GM18873 (cell line): ENCODE results near the gene IGFBPL1.
A peak's percentile ranks its signal among the peaks of the same experiment; 100 is the strongest.
"Not testable (repeated sequence)": the region's sequence is repeated elsewhere in the genome, so short reads cannot be mapped to it uniquely, and the experiment has no call there.

Source experiments
- ATAC-seq: cut with Tn5 transposase; IDR thresholded peaks from one replicate; pipeline ENCODE4 v1.9.1; 2021; ENCODE audit warnings: mild to moderate bottlenecking, moderate library complexity, moderate number of reproducible peaks; ENCODE audit not compliant: unreplicated experiment, low FRiP score

Gene IGFBPL1

DNA sequence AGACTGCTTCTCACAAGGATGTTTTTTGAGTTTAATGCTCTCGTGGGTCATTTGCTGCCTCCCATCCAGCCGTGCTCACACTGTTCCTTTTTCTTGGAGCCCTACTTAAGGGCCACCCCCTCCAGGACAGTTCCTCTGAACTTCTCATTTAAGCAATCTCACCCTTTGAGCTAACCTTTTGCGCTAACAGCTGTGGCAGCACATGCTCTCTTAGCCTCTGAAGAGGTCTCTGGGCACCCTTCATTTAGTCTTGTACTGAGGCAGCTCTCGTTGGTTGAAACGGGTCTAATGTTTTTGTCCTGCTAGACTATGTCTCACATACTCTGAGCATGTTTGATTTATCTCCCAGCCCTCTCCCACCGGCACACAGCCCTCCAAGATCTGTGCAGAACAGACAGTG is 19.9 kb downstream of the IGFBPL1 start:
- no peak for ATAC-seq

DNA sequence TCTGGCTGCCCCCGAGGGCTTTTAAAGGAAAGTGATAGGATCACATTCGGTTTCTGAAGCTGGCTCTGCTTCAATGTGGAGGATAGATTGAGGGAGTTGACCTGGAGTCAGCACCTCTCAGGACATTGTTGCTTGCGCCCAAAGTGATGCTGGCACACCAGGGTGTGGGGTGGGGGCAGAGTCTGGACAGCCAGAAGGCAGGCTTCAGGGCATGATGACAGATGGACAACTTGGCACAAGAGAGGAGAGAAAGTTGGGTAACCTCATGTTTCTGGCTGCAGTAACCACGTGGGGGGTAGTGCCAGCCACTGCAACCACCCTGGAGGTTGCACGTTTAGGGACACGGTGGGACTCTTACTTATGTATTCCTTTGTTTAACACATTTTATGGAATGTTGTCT is 22.3 kb downstream of the IGFBPL1 start:
- no peak for ATAC-seq

DNA sequence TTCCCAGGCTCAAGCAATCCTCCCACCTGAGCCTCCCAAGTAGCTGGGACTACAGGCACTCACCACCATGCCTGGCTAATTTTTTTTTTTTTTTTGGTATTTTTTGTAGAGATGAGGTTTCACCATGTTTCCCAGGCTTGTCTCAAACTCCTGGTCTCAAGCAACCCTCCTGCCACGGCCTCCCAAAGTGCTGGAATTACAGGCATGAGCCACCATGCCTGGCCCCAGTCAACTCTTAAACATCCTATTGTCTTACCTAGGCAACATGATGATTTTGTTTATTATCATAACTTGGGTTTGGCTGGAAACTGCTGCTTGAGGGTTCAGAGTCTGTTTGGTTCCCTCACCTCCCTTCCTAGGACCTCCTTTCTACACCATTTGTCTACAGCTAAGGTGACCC is 25.1 kb downstream of the IGFBPL1 start:
- not testable (repeated sequence) for ATAC-seq

DNA sequence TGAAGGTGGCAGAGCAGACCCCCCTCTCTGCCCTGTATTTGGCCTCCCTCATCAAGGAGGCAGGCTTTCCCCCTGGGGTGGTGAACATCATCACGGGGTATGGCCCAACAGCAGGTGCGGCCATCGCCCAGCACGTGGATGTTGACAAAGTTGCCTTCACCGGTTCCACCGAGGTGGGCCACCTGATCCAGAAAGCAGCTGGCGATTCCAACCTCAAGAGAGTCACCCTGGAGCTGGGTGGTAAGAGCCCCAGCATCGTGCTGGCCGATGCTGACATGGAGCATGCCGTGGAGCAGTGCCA is 27.9 kb downstream of the IGFBPL1 start:
- ATAC-seq: no peak

DNA sequence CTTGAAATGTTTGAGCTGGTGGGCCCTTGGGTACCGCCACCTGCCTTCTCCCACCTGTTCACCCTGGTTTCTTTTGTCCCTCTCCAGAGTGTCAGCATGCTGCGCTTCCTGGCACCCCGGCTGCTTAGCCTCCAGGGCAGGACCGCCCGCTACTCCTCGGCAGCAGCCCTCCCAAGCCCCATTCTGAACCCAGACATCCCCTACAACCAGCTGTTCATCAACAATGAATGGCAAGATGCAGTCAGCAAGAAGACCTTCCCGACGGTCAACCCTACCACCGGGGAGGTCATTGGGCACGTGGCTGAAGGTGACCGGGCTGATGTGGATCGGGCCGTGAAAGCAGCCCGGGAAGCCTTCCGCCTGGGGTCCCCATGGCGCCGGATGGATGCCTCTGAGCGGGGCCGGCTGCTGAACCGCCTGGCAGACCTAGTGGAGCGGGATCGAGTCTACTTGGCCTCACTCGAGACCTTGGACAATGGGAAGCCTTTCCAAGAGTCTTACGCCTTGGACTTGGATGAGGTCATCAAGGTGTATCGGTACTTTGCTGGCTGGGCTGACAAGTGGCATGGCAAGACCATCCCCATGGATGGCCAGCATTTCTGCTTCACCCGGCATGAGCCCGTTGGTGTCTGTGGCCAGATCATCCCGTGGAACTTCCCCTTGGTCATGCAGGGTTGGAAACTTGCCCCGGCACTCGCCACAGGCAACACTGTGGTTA is 28.4 kb downstream of the IGFBPL1 start:
- ATAC-seq: no peak

DNA sequence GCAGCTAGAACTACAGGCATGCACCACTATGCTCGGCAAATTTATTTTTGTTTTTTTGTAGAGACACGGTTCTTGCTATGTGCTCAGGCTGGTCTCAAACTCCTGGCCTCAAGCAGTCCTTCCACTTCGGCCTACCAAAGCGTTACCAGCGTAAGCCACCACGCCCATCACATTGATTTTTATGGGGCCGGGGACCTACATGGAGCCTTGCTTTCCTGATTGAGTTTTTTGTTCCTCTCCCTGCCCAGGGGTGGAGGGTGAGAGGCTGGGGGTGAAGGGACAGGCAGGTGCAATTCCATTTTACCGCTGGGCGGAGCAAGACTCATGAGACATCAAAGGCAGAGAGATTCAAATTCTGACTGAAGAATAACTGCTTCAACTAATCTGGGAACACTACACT is 29.8 kb downstream of the IGFBPL1 start:
- ATAC-seq: no peak

DNA sequence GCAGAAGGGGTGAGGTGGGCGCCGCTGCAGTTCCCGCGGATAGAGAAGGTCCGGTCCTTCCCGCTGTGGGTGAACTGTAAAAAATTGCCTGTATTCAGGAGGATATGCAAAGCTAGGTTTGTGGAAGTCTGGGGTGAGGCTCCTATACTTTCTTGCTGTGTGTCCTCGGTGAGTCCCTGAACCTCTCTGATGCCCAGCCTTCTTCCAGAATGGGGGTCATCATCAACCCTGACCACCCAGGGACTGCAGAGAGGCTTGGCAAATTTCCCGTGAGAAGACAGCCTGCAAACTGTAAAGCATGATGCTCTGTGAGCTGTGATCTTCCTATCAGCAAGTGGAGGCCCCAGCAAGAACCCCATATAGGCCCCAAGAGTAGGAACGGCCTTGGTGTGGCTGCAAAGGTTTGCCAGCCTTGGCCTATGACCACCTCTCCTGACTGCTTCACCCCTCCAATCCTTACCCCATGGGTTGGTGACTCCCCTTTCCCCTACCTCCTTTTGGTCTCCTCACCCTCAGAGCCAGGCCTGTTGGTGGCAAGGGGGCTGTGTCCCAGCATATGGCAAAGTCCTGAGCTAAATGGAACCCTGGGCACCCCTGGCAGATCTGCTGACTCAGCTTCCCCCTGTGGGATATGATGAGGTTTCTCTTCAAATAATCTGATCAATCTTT is 31.0 kb downstream of the IGFBPL1 start:
- no peak for ATAC-seq

DNA sequence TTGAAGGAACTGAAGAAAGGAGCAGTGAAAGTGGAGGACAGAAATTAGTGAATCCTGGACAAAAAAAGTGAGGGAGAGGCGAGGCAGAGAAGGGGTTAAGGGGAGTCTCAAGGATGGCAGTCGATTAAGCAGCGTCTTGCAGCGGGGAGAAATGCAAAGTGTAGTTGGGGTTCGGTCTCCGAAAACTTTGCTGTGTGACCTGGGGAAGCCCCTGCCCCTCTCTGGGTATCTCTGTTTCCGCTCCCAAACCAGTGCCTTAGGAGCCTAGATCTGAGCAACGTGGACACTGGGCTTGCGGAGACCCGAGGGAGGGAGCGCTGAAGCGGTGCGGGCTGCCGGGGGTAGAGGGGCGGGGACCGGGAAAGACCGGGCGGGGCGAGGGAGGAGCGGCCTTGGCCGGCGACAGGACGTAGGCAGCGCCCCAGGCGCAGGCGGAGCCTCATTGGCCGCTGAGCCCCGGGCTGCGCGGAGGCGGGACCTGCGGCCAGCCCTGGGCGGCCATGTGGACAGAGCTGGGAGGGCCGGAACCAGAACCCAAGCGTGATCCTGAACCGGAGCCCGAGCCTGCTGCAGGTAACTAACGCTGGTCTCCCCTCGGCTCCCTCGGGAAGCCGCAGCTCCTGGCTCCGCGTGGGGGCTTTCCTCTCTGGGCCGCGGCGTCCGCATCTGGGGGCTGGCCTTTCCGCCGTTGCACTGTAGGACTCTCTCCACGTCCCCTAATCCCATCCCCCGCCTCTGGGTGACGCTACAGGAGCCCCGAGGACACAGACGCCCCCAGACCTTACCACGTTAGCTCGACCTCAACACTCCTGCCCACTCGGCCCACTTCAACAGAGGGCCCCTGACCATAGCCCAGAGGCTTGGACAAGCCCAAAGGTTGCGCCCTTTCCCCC is 31.8 kb downstream of the IGFBPL1 start, which contains the start of gene ALDH1B1:
ALDH1B1 (plus strand) TSS at position 468 of the 893 bp plus-strand sequence. CDS start 3,047 bp downstream, outside the sequence.
- peak; percentile 90 for ATAC-seq

DNA sequence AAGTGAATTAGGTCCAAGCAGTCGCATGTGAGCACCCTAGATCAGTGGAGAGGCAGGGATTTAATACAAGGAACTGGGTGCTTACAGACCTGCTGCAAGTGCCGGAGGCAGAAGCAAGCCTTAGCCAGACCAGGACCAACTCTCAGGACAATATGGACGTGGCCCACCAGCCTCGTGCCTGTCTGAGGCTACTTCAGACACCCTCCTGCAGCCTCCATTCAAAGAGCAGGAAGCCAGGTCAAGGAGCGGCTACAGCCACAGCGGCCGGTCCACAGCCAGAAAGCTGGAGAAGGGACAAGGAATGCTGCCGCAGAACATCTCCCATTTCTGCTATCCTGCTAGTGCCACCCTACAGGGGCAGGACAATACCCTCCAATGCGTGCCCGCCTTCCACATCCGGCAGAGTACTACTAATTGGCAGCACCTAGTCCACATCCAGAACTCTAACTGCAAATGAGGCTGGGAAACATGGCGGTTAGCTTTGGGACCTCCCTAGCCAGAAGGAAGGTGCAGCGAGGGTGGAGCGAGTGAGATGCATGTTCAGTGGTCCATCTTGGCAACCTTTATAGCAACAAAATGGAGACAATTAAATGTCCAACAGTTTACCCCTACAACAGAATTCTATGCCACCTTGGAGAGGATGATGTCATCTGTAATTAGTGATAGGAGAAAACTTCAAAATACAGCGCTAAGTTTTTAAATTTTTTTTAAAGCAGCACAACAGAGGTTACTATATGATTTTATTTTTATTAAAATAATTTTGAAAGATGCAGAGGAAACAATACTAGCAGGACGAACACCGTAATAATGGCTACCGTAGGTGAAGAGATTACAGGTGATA is 32.8 kb downstream of the IGFBPL1 start:
- no peak for ATAC-seq

DNA sequence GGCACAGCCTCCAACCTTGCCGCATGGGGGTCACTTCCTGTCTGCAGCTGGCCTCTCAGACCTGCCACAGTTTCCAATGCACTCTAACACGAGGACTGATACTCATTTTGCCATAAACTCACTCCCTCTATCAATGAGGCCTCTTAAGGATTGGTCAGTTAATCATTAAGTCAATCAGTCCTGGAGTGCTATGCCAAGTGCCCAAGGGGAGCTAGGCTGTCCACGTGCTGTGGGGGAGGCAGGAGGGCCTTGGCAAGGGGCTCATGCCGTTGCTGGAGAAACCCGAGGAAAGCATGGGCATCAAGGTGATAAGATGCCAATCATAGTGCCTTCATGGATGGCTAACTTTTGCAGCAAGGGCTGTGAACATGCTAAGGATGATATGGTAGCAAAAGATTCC is 33.4 kb downstream of the IGFBPL1 start:
- no peak for ATAC-seq

DNA sequence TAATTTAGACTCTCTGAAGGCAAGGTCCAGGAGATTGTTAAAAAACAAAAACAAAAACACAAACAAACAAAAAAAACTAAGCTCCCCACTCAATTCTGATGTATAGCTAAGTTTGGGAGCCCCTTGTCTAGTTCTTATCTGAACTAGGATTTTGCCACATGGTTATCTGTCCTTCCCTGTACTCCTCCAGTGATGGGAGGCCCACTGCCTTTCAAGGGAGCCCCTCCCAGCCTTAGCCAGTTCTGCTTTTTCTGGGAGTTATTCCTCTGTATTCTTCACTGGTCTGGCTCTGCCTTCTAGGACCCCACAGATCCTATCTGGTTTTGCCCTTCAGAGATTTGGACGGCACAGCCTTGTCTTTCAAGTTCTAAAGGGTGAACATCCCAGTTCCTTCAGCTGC is 33.8 kb downstream of the IGFBPL1 start:
- ATAC-seq: no peak

DNA sequence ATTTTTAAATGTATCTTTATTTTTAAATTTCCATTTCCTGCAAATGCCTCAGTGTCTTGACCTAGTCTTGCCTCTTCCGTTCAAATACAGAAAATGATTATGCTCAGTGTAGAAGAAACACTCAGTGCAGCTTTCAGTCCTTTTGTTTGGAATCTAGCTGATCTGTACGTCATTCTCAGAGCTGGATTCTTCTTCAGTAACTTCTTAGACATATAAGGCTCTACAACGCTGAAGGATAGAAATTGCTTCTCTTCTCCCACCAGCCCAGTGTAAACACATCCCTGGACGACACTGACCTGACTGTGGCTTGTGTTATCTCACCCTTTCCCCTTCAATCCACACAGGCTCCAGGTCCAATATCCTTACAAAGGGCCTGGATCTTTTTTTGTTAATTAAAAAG is 34.9 kb downstream of the IGFBPL1 start:
- ATAC-seq: no peak

DNA sequence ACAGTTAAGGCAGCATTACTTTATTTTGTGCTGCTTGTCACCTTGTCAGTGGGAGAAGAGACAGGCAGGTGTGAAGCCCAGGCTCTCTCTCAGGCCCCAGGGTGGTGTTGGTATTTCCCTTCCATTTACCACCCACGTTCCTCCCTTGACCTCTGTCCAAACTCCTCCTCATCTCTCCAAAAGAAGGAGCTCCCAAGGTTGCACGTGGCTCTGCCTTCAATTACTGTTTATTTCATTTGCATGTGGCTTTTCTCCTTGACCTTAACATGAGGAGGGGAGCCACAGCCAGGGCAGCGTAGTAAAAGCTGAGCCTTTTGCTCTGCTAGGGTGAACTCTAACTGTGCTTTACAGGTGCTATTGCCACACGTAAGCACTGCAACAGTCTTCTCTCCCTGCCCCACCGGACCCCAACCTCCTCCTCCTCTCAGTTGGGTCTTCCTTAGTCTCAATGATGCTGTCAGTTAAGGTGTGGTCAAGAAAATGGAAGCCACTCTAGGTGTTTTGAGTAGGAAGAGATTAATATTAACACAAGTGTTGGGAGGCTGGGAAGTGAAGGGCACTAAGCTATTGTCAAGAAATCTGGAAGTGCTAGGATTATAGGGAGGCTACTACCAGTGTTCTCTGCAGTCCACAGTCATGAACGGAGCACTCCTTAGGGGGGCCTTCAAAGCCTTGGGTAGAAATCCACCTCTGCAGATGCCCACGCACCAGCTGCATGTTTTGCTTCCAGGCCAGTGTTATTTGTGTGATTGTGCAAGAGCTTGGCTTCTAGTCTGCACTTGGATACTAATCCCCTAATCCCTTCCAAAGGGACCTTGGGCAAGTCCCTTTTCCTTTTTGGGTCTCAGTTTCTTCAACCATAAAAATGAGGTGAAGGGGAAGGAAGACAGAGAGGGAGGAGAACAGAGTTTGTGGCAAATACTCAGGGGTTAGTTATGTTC is 35.7 kb downstream of the IGFBPL1 start:
- ATAC-seq: no peak

DNA sequence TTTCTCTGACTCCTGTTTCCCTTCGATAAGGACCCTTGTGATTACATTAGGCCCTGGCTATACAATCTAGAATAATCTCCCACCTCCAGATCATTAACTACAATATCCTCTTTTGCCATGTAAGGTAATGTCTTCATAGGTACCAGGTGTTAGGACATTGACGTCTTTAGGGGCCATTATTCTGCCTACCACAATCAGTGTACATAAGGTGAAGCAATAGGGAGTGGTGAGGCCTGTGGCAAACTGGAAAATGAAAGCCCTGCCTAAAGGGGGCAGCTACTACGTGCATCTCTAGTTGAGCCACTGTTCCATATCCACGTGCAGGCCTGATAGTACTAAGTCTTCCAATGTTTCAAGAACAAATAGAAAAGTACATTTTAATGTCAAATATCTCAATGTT is 36.5 kb downstream of the IGFBPL1 start:
- ATAC-seq: no peak

DNA sequence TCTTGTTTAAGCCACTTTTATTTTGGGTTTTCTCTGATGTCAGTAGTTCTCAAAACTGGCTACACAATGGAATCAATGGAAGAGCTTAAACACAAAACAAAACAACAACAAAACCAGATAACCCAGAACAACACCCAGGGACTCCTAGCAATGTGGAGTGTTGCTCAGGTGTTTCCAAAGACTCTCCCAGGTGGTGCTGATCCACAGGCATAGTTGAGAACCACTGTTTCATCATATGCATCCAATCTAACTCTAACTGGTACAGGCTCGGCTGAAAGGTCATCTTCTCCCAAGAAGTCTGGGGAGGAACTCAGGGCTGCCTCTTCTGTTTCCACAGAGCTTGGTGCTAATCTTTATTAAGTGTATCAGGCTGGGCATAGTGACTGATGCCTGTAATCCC is 37.2 kb downstream of the IGFBPL1 start:
- no peak for ATAC-seq

DNA sequence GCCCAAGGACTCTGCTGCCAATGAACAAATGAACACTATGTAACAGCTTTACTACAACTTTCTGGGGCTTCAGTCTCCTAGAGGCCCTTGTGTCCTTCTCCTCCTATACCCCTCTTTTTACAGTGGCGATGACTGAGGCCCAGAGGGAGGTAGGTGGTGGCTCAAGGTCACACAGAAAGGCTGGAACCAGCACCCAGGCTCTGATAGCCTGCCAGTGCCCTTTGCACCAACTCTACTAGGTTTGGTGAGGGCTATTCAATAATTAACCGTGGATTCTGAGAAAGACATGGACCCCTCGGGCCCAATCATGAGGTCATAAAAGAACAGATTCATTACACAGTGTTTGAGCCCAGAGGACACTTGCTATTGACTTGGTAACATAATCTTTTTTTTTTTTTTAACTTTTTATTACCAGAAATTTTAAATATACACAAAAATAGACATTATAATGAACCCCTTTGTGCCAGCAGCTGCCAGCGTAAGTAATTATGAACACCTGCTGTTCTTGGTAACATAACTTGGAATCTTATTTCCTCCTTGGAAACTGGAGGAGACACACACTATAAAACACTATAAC is 37.8 kb downstream of the IGFBPL1 start:
- ATAC-seq: no peak

DNA sequence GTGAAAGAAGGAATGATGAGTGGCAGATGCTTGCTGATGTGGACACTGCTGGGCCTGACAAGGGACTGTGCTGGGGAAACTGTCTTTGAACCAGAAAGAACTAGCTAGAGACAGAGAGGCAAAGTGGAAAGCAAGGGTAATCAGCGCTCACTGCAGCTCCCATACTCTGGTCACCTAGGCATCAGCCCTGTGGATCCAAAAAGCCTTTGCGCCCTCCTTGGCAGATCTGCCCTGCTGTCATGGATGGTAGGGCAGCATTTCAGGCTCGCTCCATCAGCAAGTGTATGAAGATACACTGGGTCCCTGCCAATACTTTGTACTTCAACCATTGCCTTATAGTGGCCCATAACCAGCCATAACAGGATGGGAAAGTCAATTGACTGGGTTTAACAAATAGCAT is 38.4 kb downstream of the IGFBPL1 start:
- no peak for ATAC-seq

DNA sequence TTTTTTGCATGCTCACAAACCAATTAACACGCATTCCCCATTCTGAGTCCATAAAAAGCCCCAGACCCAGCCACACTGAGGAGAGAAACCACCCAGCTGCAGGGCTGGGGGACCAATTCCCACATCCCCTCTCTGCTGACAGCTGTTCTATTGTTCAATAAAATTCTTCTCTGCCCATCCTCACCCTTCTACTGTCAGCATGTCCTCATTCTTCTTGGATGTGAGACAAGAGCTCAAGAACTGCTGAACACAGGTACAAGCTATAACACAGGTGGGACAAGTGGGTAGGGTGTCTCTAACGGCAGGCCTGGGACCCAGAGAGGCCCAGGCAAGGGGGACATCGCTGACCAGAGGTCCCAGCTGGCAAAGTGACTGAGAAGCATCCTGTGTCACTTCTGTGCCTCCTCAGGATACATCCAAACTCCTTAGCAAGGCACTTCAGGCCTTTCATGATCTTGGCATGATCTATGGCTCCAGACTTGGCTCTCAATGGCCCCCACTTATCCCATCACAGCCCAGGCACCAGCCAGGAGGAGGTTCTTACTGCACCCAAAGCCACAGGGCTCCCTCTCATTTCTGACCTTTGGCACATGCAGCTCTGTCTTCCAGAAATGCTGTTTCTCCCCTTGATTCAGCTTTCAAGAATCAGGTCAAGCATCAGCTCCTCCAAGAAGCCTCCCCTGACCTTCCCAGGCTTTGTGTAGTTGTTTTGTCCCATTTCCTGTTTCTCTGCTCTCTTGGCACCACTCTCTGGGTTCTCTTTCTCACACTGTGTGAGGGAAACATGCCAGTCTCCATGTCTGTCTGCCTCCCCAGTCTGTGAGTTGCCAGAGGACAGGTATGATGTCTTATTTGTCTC is 39.0 kb downstream of the IGFBPL1 start:
- ATAC-seq: no peak
